GM21619 (cell line): ENCODE data around the gene UGT1A7.

Experiments used
- ATAC-seq: cut with Tn5 transposase; IDR thresholded peaks from one replicate; pipeline ENCODE4 v1.9.1; 2021; ENCODE audit not compliant: unreplicated experiment

The UGT1A7 gene

GRCh38 chr2:233816771-233817170, 135.1 kb downstream of the UGT1A7 start:
- ATAC-seq, result no peak

- no peak for ATAC-seq
Observed at GRCh38 chr2:233817361-233817911, 135.7 kb downstream of the UGT1A7 start.

DNA sequence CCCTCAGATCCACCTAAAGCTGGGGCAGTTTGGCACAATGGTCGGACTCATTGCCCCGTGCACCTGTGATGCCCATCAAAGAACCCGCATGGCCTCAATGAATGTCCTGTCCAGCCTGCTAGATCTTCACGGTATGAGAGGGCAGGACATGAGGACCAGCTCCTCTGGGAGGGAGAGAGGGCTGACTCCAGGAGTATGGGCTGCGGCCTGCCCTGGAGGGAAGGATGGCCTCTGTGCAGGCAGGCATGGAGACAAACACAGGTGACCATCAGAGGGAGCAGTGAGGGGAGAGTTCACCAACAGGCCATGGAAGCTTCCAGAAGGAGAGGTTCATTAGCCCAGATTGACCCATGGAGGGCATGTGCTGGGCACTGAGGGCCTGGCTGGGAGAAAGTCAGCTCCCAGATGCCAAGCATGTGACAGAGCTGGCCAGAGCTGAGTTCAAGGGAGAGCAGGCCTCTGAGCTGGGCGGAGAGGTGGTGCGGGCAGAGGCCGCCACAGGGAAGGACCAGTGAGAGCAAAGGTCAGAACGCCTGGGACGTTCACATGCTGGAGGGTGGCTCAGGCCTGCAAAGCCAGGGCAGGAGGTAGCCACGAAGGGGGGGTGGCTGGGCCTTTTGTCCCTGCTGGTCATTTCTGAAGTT, 136.4 kb downstream of the UGT1A7 start:
- ATAC-seq, result no peak

- ATAC-seq, result no peak
Observed at GRCh38 chr2:233818639-233819621, 137.2 kb downstream of the UGT1A7 start.

DNA sequence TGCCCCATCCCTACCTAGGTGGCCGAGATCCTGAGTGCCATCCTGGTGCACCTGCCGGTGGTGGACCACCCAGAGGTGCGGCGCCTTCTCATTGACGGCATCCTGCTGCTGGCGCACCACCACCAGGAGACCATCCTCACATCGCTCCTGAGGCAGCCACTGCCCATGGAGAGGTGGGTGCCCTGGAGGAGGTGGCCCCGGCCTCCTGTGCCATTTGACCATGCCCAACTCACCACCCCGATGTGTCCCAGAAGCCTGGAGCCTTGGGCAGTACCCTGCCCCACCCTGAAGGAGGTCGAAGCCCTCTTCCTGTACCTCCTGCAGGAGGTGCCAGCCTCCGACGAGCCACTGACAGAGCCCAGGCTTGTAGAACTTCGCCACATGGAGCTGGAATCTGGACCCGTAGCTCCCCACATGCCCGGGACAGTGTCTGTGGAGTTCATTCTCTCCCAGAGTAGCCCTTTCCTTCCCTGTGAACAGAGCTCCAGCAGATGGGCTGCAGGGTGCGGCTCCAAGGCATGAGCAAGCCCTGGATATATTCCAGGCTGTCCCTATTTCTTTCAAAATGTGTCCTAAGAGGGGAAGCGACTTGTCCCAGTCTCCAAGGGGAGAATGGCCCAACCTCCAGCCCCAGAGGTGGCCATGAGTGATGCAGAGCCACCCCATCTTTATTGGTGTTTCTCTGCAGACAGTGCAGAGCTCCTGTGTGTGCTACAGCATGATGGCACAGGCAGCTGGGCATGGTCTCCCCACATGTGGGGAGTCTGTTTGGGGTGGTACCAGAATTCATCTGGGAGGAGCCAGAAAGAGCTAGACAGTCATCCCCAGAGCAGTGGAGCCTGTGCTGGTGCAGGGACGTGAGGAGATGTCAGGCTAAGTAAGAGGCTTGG, 138.4 kb downstream of the UGT1A7 start:
- no peak for ATAC-seq

DNA sequence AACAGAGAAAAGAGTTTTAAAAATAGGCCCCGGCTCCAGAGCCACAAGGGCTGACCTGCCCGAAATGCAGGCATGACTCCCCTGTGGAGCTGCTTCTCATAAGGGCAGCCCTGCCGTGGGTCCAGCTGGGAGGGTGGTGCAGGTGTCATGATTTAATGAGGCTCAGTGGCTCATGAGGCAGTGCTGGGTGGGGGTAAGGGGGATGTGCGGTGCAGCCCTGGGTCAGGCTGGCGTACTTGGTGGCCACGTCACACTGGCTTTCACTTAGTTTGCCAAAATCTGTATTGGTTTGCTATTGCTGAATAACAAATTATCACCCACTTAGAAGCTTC, 139.0 kb downstream of the UGT1A7 start:
- ATAC-seq, result no peak

- no peak for ATAC-seq
Observed at GRCh38 chr2:233821196-233821595, 139.5 kb downstream of the UGT1A7 start.

DNA sequence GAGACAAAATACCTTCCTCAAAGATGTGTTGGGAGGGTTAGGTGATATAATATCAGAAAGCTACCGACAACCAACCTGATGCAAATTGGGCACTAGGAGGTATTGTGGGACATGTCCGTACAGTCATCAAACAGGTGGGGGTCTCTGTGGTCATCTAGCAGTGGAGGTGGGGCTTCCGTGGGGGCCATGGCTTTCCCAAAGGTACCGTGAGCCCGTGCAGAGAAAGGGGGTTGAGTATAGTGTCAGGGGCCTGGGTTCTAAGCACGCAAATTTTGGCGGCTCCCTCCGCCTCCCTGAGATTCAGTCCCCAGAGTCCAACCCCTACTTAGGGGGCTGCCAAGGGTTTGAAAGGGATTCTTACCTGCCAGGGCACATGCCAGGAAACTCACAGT, 140.0 kb downstream of the UGT1A7 start:
- no peak for ATAC-seq

GRCh38 chr2:233822101-233822771, 140.5 kb downstream of the UGT1A7 start:
- ATAC-seq, result no peak
